Measurements from ENCODE around the gene ATG4C. TPM values are rescaled to one million over a fixed set of nuclear protein-coding genes. Genes with fewer than 3 reads are reported as not detected.

Gene ATG4C
- total and polyA plus RNA-seq, 9 donors = 2.7 to 13.7 (median 11.2) TPM

DNA sequence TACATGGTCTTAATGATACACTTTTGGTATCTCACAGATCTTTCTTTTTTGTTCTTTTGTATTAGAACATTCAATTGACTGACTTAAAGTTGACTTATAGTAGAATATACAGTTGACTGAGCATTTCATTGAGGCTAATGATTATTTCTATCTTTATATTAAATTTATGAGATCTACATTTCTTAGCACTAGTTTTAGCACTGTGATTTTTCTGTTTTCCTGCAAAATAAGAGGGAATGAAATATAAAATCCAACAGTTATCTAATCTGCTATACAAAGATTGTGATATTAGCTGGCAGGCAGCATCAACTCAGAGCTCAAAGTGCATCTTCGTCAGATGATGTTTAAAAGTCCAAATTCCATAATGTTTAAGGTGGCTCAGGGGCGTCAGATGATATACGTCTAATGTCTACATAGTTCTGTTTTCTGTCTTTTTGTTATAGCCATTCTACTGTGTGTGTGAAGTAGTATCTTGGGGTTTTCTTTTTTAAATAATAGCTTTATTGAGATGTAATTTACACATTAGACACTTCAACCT is 85.4 kb downstream of the ATG4C start:
- H3K4me3 ChIP-seq = no peak overlapping the region
- no peaks in the 10 kb centered on the region for H3K27me3 ChIP-seq
- 80 to 87% (median 83%) methylated on average over 3 of the region's 3 CpGs for WGBS, 3 donors
- DNase-seq = no peak
- H3K4me1 ChIP-seq (ENCODE audit: insufficient read depth) = no peaks in the 10 kb centered on the region
- H3K9me3 ChIP-seq = no peaks in the 10 kb centered on the region
- H3K27ac ChIP-seq = no peak overlapping the region
- no peaks in the 10 kb centered on the region for H3K36me3 ChIP-seq
- intact Hi-C loops (cut with DNase I) = no loop called here
- TF ChIP-seq POLR2A (IDR thresholded peaks at IDR 0.05) = no peak
- TF ChIP-seq EP300 (IDR thresholded peaks at IDR 0.05) = no peak
- TF ChIP-seq, protein P1, sequence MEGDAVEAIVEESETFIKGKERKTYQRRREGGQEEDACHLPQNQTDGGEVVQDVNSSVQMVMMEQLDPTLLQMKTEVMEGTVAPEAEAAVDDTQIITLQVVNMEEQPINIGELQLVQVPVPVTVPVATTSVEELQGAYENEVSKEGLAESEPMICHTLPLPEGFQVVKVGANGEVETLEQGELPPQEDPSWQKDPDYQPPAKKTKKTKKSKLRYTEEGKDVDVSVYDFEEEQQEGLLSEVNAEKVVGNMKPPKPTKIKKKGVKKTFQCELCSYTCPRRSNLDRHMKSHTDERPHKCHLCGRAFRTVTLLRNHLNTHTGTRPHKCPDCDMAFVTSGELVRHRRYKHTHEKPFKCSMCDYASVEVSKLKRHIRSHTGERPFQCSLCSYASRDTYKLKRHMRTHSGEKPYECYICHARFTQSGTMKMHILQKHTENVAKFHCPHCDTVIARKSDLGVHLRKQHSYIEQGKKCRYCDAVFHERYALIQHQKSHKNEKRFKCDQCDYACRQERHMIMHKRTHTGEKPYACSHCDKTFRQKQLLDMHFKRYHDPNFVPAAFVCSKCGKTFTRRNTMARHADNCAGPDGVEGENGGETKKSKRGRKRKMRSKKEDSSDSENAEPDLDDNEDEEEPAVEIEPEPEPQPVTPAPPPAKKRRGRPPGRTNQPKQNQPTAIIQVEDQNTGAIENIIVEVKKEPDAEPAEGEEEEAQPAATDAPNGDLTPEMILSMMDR (IDR thresholded peaks at IDR 0.05) = no peak

DNA sequence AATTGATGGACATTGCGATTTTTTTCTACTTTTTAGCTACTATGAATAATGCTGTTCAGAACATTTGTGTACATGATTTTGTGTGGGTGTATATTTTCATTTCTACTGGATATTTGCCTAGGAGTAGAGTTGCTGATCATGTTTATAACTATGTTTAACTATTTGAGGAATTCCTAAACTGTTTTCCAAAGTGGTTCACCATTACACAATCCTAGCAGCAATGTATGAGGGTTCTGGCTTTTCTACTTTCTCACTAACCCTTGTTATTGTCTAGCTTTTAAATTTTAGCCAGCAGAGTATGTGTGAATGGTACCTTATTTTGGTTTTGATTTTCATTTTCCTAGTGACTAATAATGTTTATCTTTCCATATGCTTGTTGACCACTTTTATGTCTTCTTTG is 86.2 kb downstream of the ATG4C start:
- no peak for TF ChIP-seq EP300 (IDR thresholded peaks at IDR 0.05)
- TF ChIP-seq POLR2A (IDR thresholded peaks at IDR 0.05) = no peak
- TF ChIP-seq, protein P1 (IDR thresholded peaks at IDR 0.05) = no peak
- WGBS, 3 donors = 91 to 93% (median 92%) methylated on average over 1 of the region's 1 CpG
- Histone ChIP-seq H3K36me3 (no peaks in the 10 kb centered on the region), H3K27me3 (no peaks in the 10 kb centered on the region), H3K27ac (no peak overlapping the region), H3K4me1 (ENCODE audit: insufficient read depth) (no peaks in the 10 kb centered on the region), H3K9me3 (no peaks in the 10 kb centered on the region), H3K4me3 (no peak overlapping the region)
- DNase-seq = no peak
- intact Hi-C loops (cut with DNase I) = no loop called here

DNA sequence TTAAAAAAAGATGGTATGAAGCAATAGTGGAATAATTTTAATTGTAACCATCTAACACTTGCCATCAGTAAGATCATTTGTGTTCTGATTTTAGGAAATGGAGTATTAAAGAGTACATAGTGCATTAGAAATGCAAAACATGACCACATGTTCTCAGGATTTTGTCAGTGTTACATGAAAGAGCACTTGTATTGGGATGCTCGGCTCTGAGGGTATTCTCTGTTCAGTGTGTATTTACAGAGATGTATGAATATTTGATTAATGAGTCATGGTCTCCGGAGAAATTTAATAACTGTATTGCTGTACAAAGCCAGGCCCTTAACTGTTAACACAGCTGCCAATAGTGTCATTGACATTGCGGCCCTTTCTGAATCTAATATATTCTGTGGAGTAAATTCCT is 91.7 kb downstream of the ATG4C start:
- TF ChIP-seq, protein P1 (IDR thresholded peaks at IDR 0.05) = no peak
- no peak for TF ChIP-seq POLR2A (IDR thresholded peaks at IDR 0.05)
- TF ChIP-seq EP300 (IDR thresholded peaks at IDR 0.05) = no peak
- intact Hi-C loops (cut with DNase I) = no loop called here
- Histone ChIP-seq H3K4me1 (ENCODE audit: insufficient read depth) (no peaks in the 10 kb centered on the region), H3K27me3 (no peaks in the 10 kb centered on the region), H3K4me3 (no peak overlapping the region), H3K36me3 (no peaks in the 10 kb centered on the region), H3K27ac (no peak overlapping the region), H3K9me3 (peaks cover 0 to 3% of the 10 kb centered on the region in 2 donors)
- WGBS, 3 donors = 39 to 52% (median 41%) methylated on average over 3 of the region's 3 CpGs
- no peak for DNase-seq

DNA sequence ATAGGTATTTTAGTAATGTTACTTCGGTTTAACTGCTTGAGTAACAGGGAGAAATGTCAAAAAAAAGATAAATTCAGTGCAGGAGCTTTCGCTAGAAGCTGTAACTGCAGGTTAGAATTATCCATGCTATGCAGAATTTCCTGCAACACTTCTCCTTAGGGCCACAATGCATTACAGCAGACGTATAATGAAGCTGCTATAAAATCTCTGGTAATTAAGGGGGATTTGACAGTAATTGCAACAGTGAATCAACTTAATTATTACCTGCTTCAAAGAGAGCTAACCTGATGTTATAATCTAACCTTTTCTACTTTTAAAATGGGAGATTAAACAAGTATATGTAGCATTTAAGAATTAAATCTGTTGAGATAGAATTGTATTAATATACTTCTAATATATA is 92.6 kb downstream of the ATG4C start:
- 59 to 76% (median 66%) methylated on average over 3 of the region's 3 CpGs for WGBS, 3 donors
- Histone ChIP-seq H3K27me3 (no peaks in the 10 kb centered on the region), H3K4me1 (ENCODE audit: insufficient read depth) (no peaks in the 10 kb centered on the region), H3K27ac (no peak overlapping the region), H3K36me3 (no peaks in the 10 kb centered on the region), H3K9me3 (peaks cover 0 to 3% of the 10 kb centered on the region in 2 donors), H3K4me3 (no peak overlapping the region)
- TF ChIP-seq, protein P1 (IDR thresholded peaks at IDR 0.05) = no peak
- no peak for TF ChIP-seq POLR2A (IDR thresholded peaks at IDR 0.05)
- no peak for TF ChIP-seq EP300 (IDR thresholded peaks at IDR 0.05)
- intact Hi-C loops (cut with DNase I) = no loop called here
- no peak for DNase-seq

All from ovary (tissue), 9 donors.